Esophagus mucosa (tissue), 1 donor: ENCODE results near the gene MAP3K8. TPM values are rescaled to one million over a fixed set of nuclear protein-coding genes. Genes with fewer than 3 reads are reported as not detected.

Experiments
- total RNA-seq: library from RNA; stranded (reverse); gene quantifications from one replicate; pipeline ENCODE4 v1.2.4, GENCODE V29; 2023
- donor health status: DM: yes; HTN: yes; CAD: no.

Gene MAP3K8
- total RNA-seq, 1 donor from 2014 or later, result 22.1 TPM

Other genes starting within 250 kb of the MAP3K8 start
- gene MTPAP, start 84.9 kb upstream of the MAP3K8 start, total RNA-seq, result 19.0 TPM
- gene LYZL2, start 195.6 kb downstream of the MAP3K8 start, total RNA-seq, result not detected